Limb (tissue), 2 donors: ENCODE measurements around the gene DNAH14.

Source experiments
- DNase-seq, 2 donors: peaks; one replicate each; pipeline ENCODE4 v3.0.0-alpha.2; 2016; ENCODE audit errors: extremely low spot score in 2 of 2

DNAH14 gene

DNA sequence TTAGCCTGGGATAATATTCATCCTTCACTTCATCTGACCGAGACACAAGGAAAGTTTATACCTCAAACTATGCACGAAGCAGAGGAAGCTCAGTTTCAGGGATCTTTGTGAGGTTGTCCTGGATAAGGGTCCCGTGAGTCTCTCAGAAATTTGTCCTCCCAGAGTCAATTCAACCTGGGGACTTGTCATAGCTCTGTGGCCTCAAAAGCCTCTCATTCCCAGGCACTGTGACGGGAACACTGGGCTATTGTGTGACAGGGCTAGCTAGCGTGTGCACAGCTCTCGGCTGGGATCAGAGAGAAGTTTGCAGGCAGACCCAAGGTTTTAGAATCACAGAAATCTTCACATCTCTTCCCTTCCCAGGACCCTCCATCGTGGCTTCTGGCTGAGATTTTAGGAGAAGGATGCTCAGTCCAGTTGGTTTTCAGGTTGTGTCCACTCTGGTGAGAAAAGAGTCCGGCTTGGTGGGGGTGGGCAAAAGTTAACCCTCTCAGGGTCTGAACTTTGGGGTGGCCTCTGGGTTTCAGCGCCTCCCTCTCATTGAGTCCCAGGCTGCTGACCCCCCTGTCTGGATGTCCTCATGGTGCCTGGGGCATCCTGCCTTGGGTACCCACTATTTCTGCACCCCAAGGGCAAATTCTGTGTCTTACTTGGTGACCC lies 518.8 kb downstream of the DNAH14 start:
- DNase-seq: no peak
